ENCODE data around the gene ERCC1.

The ERCC1 gene

GRCh38 chr19:45401815-45402214, 21.9 kb downstream of the ERCC1 start:
- no peaks in the 10 kb centered on the region for H3K36me3 ChIP-seq (ENCODE audit: control insufficient read depth in 4 of 4, insufficient read depth in 4 of 4, low read length in 3 of 4)

DNA sequence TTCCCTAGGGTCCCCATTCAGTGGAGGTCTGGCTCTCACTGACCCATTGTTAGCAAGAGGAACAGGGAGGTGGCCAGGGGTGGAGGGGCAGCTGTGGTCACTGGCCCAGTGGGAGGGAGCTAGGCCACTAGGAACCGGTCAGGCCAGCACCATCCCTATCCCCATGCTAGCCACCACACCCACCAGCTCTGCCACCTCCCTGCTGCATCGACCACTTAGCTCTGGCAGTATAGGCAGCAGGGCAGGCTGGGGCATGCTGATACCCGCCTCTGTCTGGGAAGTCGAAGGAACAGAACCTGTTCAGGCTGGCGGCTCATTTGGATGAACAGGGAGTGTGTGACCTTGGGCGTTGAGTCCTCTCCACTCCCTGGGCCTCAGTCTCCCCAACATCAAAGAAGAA, 23.5 kb downstream of the ERCC1 start:
- CTCF ChIA-PET, result interaction anchor here (0.9 to 6.7 kb wide), 3 partner anchors 22 to 78 kb away, joined by 3 to 65 read pairs (median 3); partner anchors contain the start of gene KLC3
- POLR2A ChIA-PET, result no interaction called here
- H3K27ac ChIP-seq (ENCODE audit: insufficient read depth in 1 of 2, low read depth in 1 of 2, low read length in 2 of 2, poor library complexity in 1 of 2, severe bottlenecking in 2 of 2), result no peak overlapping the region
- 94% methylated on average over 4 of the region's 6 CpGs for WGBS (ENCODE audit: insufficient coverage)
- no peak for DNase-seq
- no peaks in the 10 kb centered on the region for H3K9me3 ChIP-seq (ENCODE audit: control extremely low read depth in 1 of 5, control insufficient read depth in 4 of 5, insufficient read depth in 2 of 5, low read depth in 1 of 5, low read length in 4 of 5)
- no peak overlapping the region for H3K4me3 ChIP-seq (ENCODE audit: control insufficient read depth in 1 of 7, extremely low read depth in 1 of 7, insufficient read depth in 4 of 7, low read depth in 2 of 7, low read length in 6 of 7)
- H3K27me3 ChIP-seq (replicated peaks in 2 of 5; ENCODE audit: control insufficient read depth in 4 of 5, insufficient read depth in 5 of 5, low read length in 4 of 5), result peaks cover 0 to 81% (median 36%) of the 10 kb centered on the region in 5 experiments
- H3K4me1 ChIP-seq (ENCODE audit: control extremely low read depth in 1 of 4, control insufficient read depth in 4 of 4, insufficient read depth in 4 of 4, low read length in 3 of 4), result peaks cover 0 to 34% (median 24%) of the 10 kb centered on the region in 4 experiments
- no peaks in the 10 kb centered on the region for H3K36me3 ChIP-seq (ENCODE audit: control insufficient read depth in 4 of 4, insufficient read depth in 4 of 4, low read length in 3 of 4)

More at GRCh38 chr19:45401815-45402214, 21.9 kb downstream of the ERCC1 start:
- WGBS (ENCODE audit: insufficient coverage), result 100% methylated on average over 5 of the region's 6 CpGs
- no peak overlapping the region for H3K27ac ChIP-seq (ENCODE audit: insufficient read depth in 1 of 2, low read depth in 1 of 2, low read length in 2 of 2, poor library complexity in 1 of 2, severe bottlenecking in 2 of 2)
- ChIA-PET CTCF (interaction anchor here (1.0 to 6.7 kb wide), 13 partner anchors 8 to 252 kb away, joined by 3 to 65 read pairs (median 6); partner anchors contain the start of gene ERCC1), POLR2A (interaction anchor here (0.6 kb wide), 1 partner anchor 109 kb away, joined by 5 read pairs; no protein-coding TSS in a partner anchor)
- DNase-seq, result no peak
- no peaks in the 10 kb centered on the region for H3K9me3 ChIP-seq (ENCODE audit: control extremely low read depth in 1 of 5, control insufficient read depth in 4 of 5, insufficient read depth in 2 of 5, low read depth in 1 of 5, low read length in 4 of 5)
- H3K4me1 ChIP-seq (ENCODE audit: control extremely low read depth in 1 of 4, control insufficient read depth in 4 of 4, insufficient read depth in 4 of 4, low read length in 3 of 4), result peaks cover 0 to 41% (median 35%) of the 10 kb centered on the region in 4 experiments
- no peak overlapping the region for H3K4me3 ChIP-seq (ENCODE audit: control insufficient read depth in 1 of 7, extremely low read depth in 1 of 7, insufficient read depth in 4 of 7, low read depth in 2 of 7, low read length in 6 of 7)
- H3K27me3 ChIP-seq (replicated peaks in 2 of 5; ENCODE audit: control insufficient read depth in 4 of 5, insufficient read depth in 5 of 5, low read length in 4 of 5), result peaks cover 0 to 66% (median 31%) of the 10 kb centered on the region in 5 experiments

GRCh38 chr19:45395821-45396617, 27.7 kb downstream of the ERCC1 start:
- CTCF ChIA-PET, result interaction anchor here (0.9 to 1.4 kb wide), 2 partner anchors 25 to 303 kb away, joined by 3 read pairs; partner anchors contain the start of gene PPP1R37

DNA sequence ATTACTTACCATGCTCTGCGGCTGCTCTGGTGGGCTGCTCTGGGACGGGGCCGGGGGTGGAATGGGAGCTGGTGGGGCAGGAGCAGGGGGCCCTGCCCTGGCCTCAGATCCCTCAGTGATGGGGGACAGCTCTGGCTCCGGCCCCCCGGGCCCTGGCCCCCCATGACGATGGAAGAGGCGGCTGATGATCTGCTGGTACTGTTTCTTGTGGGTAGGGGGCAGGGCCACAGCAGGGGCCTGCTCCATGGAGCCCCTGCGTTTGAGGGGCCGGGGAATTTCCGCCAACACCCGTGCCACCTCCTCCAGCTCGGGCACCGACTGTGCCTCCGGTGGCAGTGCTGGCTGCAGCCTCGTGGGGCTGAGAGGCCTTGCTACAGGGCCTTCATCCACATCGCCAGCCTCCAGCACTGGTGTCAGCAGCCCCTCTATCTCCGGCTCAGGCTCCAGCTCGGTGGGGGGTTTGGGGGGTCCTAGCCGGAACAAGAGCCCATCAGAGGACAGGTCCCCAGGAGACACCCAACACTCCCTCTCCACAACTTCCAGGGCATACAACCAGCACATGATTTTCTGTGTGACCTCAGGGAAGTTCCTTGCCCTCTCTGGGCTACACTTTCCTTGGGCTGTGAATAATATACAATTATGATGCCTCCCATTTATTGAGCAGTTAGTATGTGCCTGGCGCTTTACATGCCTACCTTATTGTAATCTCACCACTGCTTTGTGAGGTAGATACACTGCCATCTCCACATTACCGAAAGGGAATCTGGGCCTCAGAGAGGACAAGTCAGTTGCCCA, 31.6 kb downstream of the ERCC1 start:
- peaks cover under 1 to 33% (median 9%) of the 10 kb centered on the region in 5 experiments for H3K27me3 ChIP-seq (replicated peaks in 2 of 5; ENCODE audit: control insufficient read depth in 4 of 5, insufficient read depth in 5 of 5, low read length in 4 of 5)
- POLR2A ChIA-PET, result interaction anchor here (0.5 kb wide), 1 partner anchor 1445 kb away, joined by 5 read pairs; no protein-coding TSS in a partner anchor
- WGBS (ENCODE audit: insufficient coverage), result 95% methylated on average over 16 of the region's 21 CpGs

More at GRCh38 chr19:45395821-45396617, 27.7 kb downstream of the ERCC1 start:
- Histone ChIP-seq H3K27ac (ENCODE audit: insufficient read depth in 1 of 2, low read depth in 1 of 2, low read length in 2 of 2, poor library complexity in 1 of 2, severe bottlenecking in 2 of 2) (no peak overlapping the region), H3K27me3 (replicated peaks in 2 of 5; ENCODE audit: control insufficient read depth in 4 of 5, insufficient read depth in 5 of 5, low read length in 4 of 5) (peaks cover 0 to 53% (median 17%) of the 10 kb centered on the region in 5 experiments), H3K36me3 (ENCODE audit: control insufficient read depth in 4 of 4, insufficient read depth in 4 of 4, low read length in 3 of 4) (no peaks in the 10 kb centered on the region), H3K4me3 (ENCODE audit: control insufficient read depth in 1 of 7, extremely low read depth in 1 of 7, insufficient read depth in 4 of 7, low read depth in 2 of 7, low read length in 6 of 7) (peak overlapping the region in 1 of 7 experiments; percentile 11), H3K4me1 (ENCODE audit: control extremely low read depth in 1 of 4, control insufficient read depth in 4 of 4, insufficient read depth in 4 of 4, low read length in 3 of 4) (peaks cover 0 to 18% (median 11%) of the 10 kb centered on the region in 4 experiments), H3K9me3 (ENCODE audit: control extremely low read depth in 1 of 5, control insufficient read depth in 4 of 5, insufficient read depth in 2 of 5, low read depth in 1 of 5, low read length in 4 of 5) (no peaks in the 10 kb centered on the region)
- POLR2A ChIA-PET, result no interaction called here
- DNase-seq, result no peak
- WGBS (ENCODE audit: insufficient coverage), result 39% methylated on average over 55 of the region's 59 CpGs

GRCh38 chr19:45391346-45391745, 32.4 kb downstream of the ERCC1 start:
- peaks cover 0 to 7% (median under 1%) of the 10 kb centered on the region in 4 experiments for H3K4me1 ChIP-seq (ENCODE audit: control extremely low read depth in 1 of 4, control insufficient read depth in 4 of 4, insufficient read depth in 4 of 4, low read length in 3 of 4)
- no peak for DNase-seq
- no peaks in the 10 kb centered on the region for H3K9me3 ChIP-seq (ENCODE audit: control extremely low read depth in 1 of 5, control insufficient read depth in 4 of 5, insufficient read depth in 2 of 5, low read depth in 1 of 5, low read length in 4 of 5)
- H3K36me3 ChIP-seq (ENCODE audit: control insufficient read depth in 4 of 4, insufficient read depth in 4 of 4, low read length in 3 of 4), result no peaks in the 10 kb centered on the region
- H3K27me3 ChIP-seq (replicated peaks in 2 of 5; ENCODE audit: control insufficient read depth in 4 of 5, insufficient read depth in 5 of 5, low read length in 4 of 5), result peaks cover 2 to 32% (median 10%) of the 10 kb centered on the region in 5 experiments
- 93% methylated on average over 3 of the region's 3 CpGs for WGBS (ENCODE audit: insufficient coverage)
- CTCF ChIA-PET, result interaction anchor here (1.6 kb wide), 1 partner anchor 10 kb away, joined by 6 read pairs; no protein-coding TSS in a partner anchor
- POLR2A ChIA-PET, result interaction anchor here (0.5 kb wide), 1 partner anchor 1446 kb away, joined by 5 read pairs; no protein-coding TSS in a partner anchor
- no peak overlapping the region for H3K27ac ChIP-seq (ENCODE audit: insufficient read depth in 1 of 2, low read depth in 1 of 2, low read length in 2 of 2, poor library complexity in 1 of 2, severe bottlenecking in 2 of 2)
- H3K4me3 ChIP-seq (ENCODE audit: control insufficient read depth in 1 of 7, extremely low read depth in 1 of 7, insufficient read depth in 4 of 7, low read depth in 2 of 7, low read length in 6 of 7), result no peak overlapping the region

More for the DNA sequence above, 31.6 kb downstream of the ERCC1 start:
- no peaks in the 10 kb centered on the region for H3K9me3 ChIP-seq (ENCODE audit: control extremely low read depth in 1 of 5, control insufficient read depth in 4 of 5, insufficient read depth in 2 of 5, low read depth in 1 of 5, low read length in 4 of 5)
- H3K27ac ChIP-seq (ENCODE audit: insufficient read depth in 1 of 2, low read depth in 1 of 2, low read length in 2 of 2, poor library complexity in 1 of 2, severe bottlenecking in 2 of 2), result no peak overlapping the region
- no peak for DNase-seq
- H3K36me3 ChIP-seq (ENCODE audit: control insufficient read depth in 4 of 4, insufficient read depth in 4 of 4, low read length in 3 of 4), result no peaks in the 10 kb centered on the region
- CTCF ChIA-PET, result interaction anchor here (1.6 kb wide), 1 partner anchor 10 kb away, joined by 6 read pairs; no protein-coding TSS in a partner anchor
- no peak overlapping the region for H3K4me3 ChIP-seq (ENCODE audit: control insufficient read depth in 1 of 7, extremely low read depth in 1 of 7, insufficient read depth in 4 of 7, low read depth in 2 of 7, low read length in 6 of 7)
- H3K4me1 ChIP-seq (ENCODE audit: control extremely low read depth in 1 of 4, control insufficient read depth in 4 of 4, insufficient read depth in 4 of 4, low read length in 3 of 4), result peaks cover 0 to 10% (median 3%) of the 10 kb centered on the region in 4 experiments

GRCh38 chr19:45385392-45386221, 38.1 kb downstream of the ERCC1 start:
- Histone ChIP-seq H3K9me3 (ENCODE audit: control extremely low read depth in 1 of 5, control insufficient read depth in 4 of 5, insufficient read depth in 2 of 5, low read depth in 1 of 5, low read length in 4 of 5) (no peaks in the 10 kb centered on the region), H3K36me3 (ENCODE audit: control insufficient read depth in 4 of 4, insufficient read depth in 4 of 4, low read length in 3 of 4) (no peaks in the 10 kb centered on the region), H3K4me1 (ENCODE audit: control extremely low read depth in 1 of 4, control insufficient read depth in 4 of 4, insufficient read depth in 4 of 4, low read length in 3 of 4) (peaks cover 0 to 8% (median 1%) of the 10 kb centered on the region in 4 experiments), H3K27ac (ENCODE audit: insufficient read depth in 1 of 2, low read depth in 1 of 2, low read length in 2 of 2, poor library complexity in 1 of 2, severe bottlenecking in 2 of 2) (no peak overlapping the region), H3K4me3 (ENCODE audit: control insufficient read depth in 1 of 7, extremely low read depth in 1 of 7, insufficient read depth in 4 of 7, low read depth in 2 of 7, low read length in 6 of 7) (no peak overlapping the region), H3K27me3 (replicated peaks in 2 of 5; ENCODE audit: control insufficient read depth in 4 of 5, insufficient read depth in 5 of 5, low read length in 4 of 5) (peaks cover 2 to 43% (median 18%) of the 10 kb centered on the region in 5 experiments)
- WGBS (ENCODE audit: insufficient coverage), result 8% methylated on average over 65 of the region's 75 CpGs
- ChIA-PET POLR2A (no interaction called here), CTCF (no interaction called here)
- peak in 1 of 3 donors; percentile 30 for DNase-seq

Data from common myeloid progenitor, CD34-positive (primary cell).